OCI-LY7 (cell line): ENCODE data around the gene SORBS2. TPM values are rescaled to one million over a fixed set of nuclear protein-coding genes. Genes with fewer than 3 reads are reported as not detected.

Experiments used
- BruUV-seq: library from RNA; stranded (reverse); fragments of 400-500 nt; replicated peaks from 2 replicates; lab custom pipeline; 2021; lab: Mats Ljungman, UMichigan
- CTCF ChIA-PET: fragments of 300-600 bp; sonication (Branson Sonifier 250); formaldehyde crosslinking; loops from one replicate; lab custom pipeline; 2022; ENCODE audit warnings: antibody characterized with exemption; ENCODE audit not compliant: unreplicated experiment; lab: Charles Lee
- POLR2A ChIA-PET: fragments of 300-600 bp; sonication (Branson Sonifier 250); formaldehyde crosslinking; loops from one replicate; lab custom pipeline; 2022; ENCODE audit warnings: antibody characterized with exemption; lab: Charles Lee
- DNase-seq: peaks from one replicate; pipeline ENCODE4 v3.0.0-alpha.2; 2015; ENCODE audit warnings: low spot score
- H2AFZ ChIP-seq: fragments of 200-600 bp; sonication (generic), shearing (Covaris generic); 2 replicates; pipeline ENCODE4 v1.6.1; 2014; ENCODE audit warnings: mild to moderate bottlenecking, antibody characterized with exemption, low read length, moderate library complexity
- H3K27ac ChIP-seq: fragments of 200-600 bp; sonication (generic); 2 replicates; pipeline ENCODE4 v1.5.1; 2014; ENCODE audit warnings: mixed run types, low read depth, mild to moderate bottlenecking, moderate library complexity, low read length, inconsistent platforms; ENCODE audit not compliant: poor library complexity, severe bottlenecking
- H3K36me3 ChIP-seq: fragments of 200-600 bp; sonication (generic); 2 replicates; pipeline ENCODE4 v1.6.1; 2014; ENCODE audit warnings: mild to moderate bottlenecking, antibody characterized with exemption, low read length, moderate library complexity, mixed read lengths; ENCODE audit not compliant: insufficient read depth
- H3K4me1 ChIP-seq: fragments of 200-600 bp; sonication (generic); 2 replicates; pipeline ENCODE4 v1.5.1; 2014; ENCODE audit warnings: mild to moderate bottlenecking, low read length; ENCODE audit not compliant: insufficient read depth, poor library complexity, severe bottlenecking
- H3K4me2 ChIP-seq: fragments of 200-600 bp; sonication (generic); 2 replicates; pipeline ENCODE4 v1.6.1; 2014; ENCODE audit warnings: mild to moderate bottlenecking, low read length
- H3K4me3 ChIP-seq: fragments of 200-600 bp; sonication (generic); 2 replicates; pipeline ENCODE4 v1.5.1; 2014; ENCODE audit warnings: mild to moderate bottlenecking, low read depth, low read length; ENCODE audit not compliant: poor library complexity, severe bottlenecking
- H3K79me2 ChIP-seq: fragments of 200-600 bp; sonication (generic); 2 replicates; pipeline ENCODE4 v1.6.1; 2016; ENCODE audit warnings: low read depth, mild to moderate bottlenecking, low read length, moderate library complexity, mixed read lengths; ENCODE audit not compliant: insufficient read depth
- H3K9me2 ChIP-seq: fragments of 200-600 bp; sonication (generic); 2 replicates; pipeline ENCODE4 v1.6.1; 2016; ENCODE audit warnings: mild to moderate bottlenecking, low read length, mixed read lengths; ENCODE audit not compliant: insufficient read depth
- H3K9me3 ChIP-seq: fragments of 200-600 bp; sonication (generic); 2 replicates; pipeline ENCODE4 v1.6.1; 2014; ENCODE audit warnings: mild to moderate bottlenecking, mixed run types, low read length, mixed read lengths
- H4K20me1 ChIP-seq: fragments of 200-600 bp; sonication (generic); 2 replicates; pipeline ENCODE4 v1.6.1; 2014; ENCODE audit warnings: mild to moderate bottlenecking, antibody characterized with exemption, low read length, moderate library complexity, mixed read lengths; ENCODE audit not compliant: insufficient read depth
- CTCF ChIP-seq: fragments of 200-600 bp; sonication (generic); conservative IDR thresholded peaks from 2 replicates; pipeline ENCODE4 v1.5.1; 2014; ENCODE audit warnings: mild to moderate bottlenecking, antibody characterized with exemption, low read length, moderate library complexity, mixed read lengths
- EZH2phosphoT487 ChIP-seq: fragments of 200-600 bp; sonication (generic); IDR thresholded peaks from 2 replicates; pipeline ENCODE4 v1.6.1; 2018; ENCODE audit warnings: low read depth, borderline replicate concordance, mild to moderate bottlenecking, mixed run types, antibody characterized with exemption, low read length, moderate library complexity, mixed read lengths
- intact Hi-C: fragments of 100-400 bp; cut with micrococcal nuclease; formaldehyde crosslinking; loops from one replicate; pipeline ENCODE4 v1.10.0; 2022; ENCODE audit not compliant: unreplicated experiment
- total RNA-seq, 2 experiments: library from RNA; depleted of rRNA in 1 of 2; stranded (reverse); fragments of >200 nt in 1 of 2; shearing (Covaris generic) in 1 of 2; gene quantifications; 2 replicates each; pipeline ENCODE4 v1.2.3, GENCODE V29; 2014 to 2022

SORBS2 gene
- total RNA-seq, 2 experiments from 2014 or later: 33.2 to 43.5 TPM

- no peaks in the 10 kb centered on the region for H3K9me3 ChIP-seq
- H3K4me3 ChIP-seq: no peak overlapping the region
- ChIA-PET CTCF (interaction anchor here (1.6 kb wide), 1 partner anchor 23 kb away, joined by 3 read pairs; no protein-coding TSS in a partner anchor), POLR2A (interaction anchor here (0.9 to 5.3 kb wide), 10 partner anchors 9 to 170 kb away, joined by 3 to 44 read pairs (median 4); partner anchors contain the start of gene CCDC110)
- DNase-seq: no peak
- intact Hi-C loops: loop anchor here (2.0 to 5.0 kb wide), 3 partner anchors 172 to 560 kb away; partner anchors contain the start of genes SLC25A4 and UFSP2
- H3K27ac ChIP-seq: no peak overlapping the region
- H3K36me3 ChIP-seq: no peaks in the 10 kb centered on the region
- no peaks in the 10 kb centered on the region for H3K9me2 ChIP-seq
- H3K4me1 ChIP-seq: peaks cover 13% of the 10 kb centered on the region
- H2AFZ ChIP-seq: no peak overlapping the region
- no peak overlapping the region for H3K4me2 ChIP-seq
- no TSS peak for BruUV-seq
- no peaks in the 10 kb centered on the region for H3K79me2 ChIP-seq
- H4K20me1 ChIP-seq: no peaks in the 10 kb centered on the region
- TF ChIP-seq CTCF (no peak), EZH2phosphoT487 (no peak)
Observed at GRCh38 chr4:185598846-185599552, 213.0 kb downstream of the SORBS2 start.

- BruUV-seq: no TSS peak
- intact Hi-C loops: loop anchor here (1.0 to 5.0 kb wide), 5 partner anchors 126 to 559 kb away; partner anchors contain the start of genes CCDC110, SLC25A4 and UFSP2
Observed at GRCh38 chr4:185597532-185598188, 214.3 kb downstream of the SORBS2 start.

More at GRCh38 chr4:185597532-185598188, 214.3 kb downstream of the SORBS2 start:
- ChIA-PET POLR2A (interaction anchor here (0.6 to 5.3 kb wide), 15 partner anchors 8 to 405 kb away, joined by 3 to 44 read pairs (median 4); partner anchors contain the start of gene CCDC110), CTCF (interaction anchor here (1.1 to 1.6 kb wide), 2 partner anchors 21 to 292 kb away, joined by 3 read pairs; no protein-coding TSS in a partner anchor)
- DNase-seq: peak; percentile 78
- TF ChIP-seq CTCF (peak; percentile 100), EZH2phosphoT487 (no peak)
- Histone ChIP-seq H4K20me1 (no peaks in the 10 kb centered on the region), H3K4me3 (no peak overlapping the region), H3K9me2 (no peaks in the 10 kb centered on the region), H3K9me3 (no peaks in the 10 kb centered on the region), H2AFZ (no peak overlapping the region), H3K79me2 (no peaks in the 10 kb centered on the region), H3K4me1 (peaks cover 13% of the 10 kb centered on the region), H3K27ac (no peak overlapping the region), H3K4me2 (no peak overlapping the region), H3K36me3 (no peaks in the 10 kb centered on the region)
